ENCODE measurements around the gene CLCN4. TPM values are rescaled to one million over a fixed set of nuclear protein-coding genes. Genes with fewer than 3 reads are reported as not detected.

The CLCN4 gene
- total and polyA plus RNA-seq, 10 of the 15 experiments (the other 5 are each of a cell fraction or from before 2014, with no cell fraction given), result 0.90 to 6.9 (median 2.9) TPM

GRCh38 chrX:10259716-10260115 lies 102.9 kb downstream of the CLCN4 start:
- TF ChIP-seq ZNF622 (IDR thresholded peaks at IDR 0.05) (no peak), SKIL (IDR thresholded peaks at IDR 0.05; ENCODE audit: low read depth, poor library complexity, severe bottlenecking) (no peak), RUNX3 (IDR thresholded peaks at IDR 0.05; ENCODE audit: low read length) (no peak), TAF1 (IDR thresholded peaks at IDR 0.05; ENCODE audit: borderline replicate concordance, low read depth, low read length) (no peak), SUPT20H (IDR thresholded peaks at IDR 0.05; ENCODE audit: borderline replicate concordance, control insufficient read depth, low read depth, low read length) (no peak), MTA3 (IDR thresholded peaks at IDR 0.05; ENCODE audit: borderline replicate concordance, low read length) (no peak), POLR2AphosphoS5 (IDR thresholded peaks at IDR 0.05; ENCODE audit: low read length) (no peak), PBX3 (IDR thresholded peaks at IDR 0.05; ENCODE audit: insufficient replicate concordance, low read depth, low read length) (no peak), MEF2B (IDR thresholded peaks at IDR 0.05; ENCODE audit: partially characterized antibody, poor library complexity, severe bottlenecking) (no peak), BACH1 (IDR thresholded peaks at IDR 0.05; ENCODE audit: borderline replicate concordance) (no peak), ZSCAN29 (IDR thresholded peaks at IDR 0.05) (no peak), BMI1 (IDR thresholded peaks at IDR 0.05; ENCODE audit: borderline replicate concordance) (no peak)
- ChIA-PET CTCF (interaction anchor here (0.7 kb wide), 1 partner anchor 690 kb away, joined by 3 read pairs; no protein-coding TSS in a partner anchor), SMC1A (ENCODE audit: uncharacterized antibody, unreplicated experiment) (interaction anchor here (1.2 kb wide), 1 partner anchor 70 kb away, joined by 3 read pairs; no protein-coding TSS in a partner anchor), POLR2A (no interaction called here), RAD21 (ENCODE audit: unreplicated experiment) (no interaction called here)
- no peak for DNase-seq (ENCODE audit: low read depth, low spot score)
- no peak for FAIRE-seq
- no peaks in the 10 kb centered on the region for H3K27me3 ChIP-seq (replicated peaks in 1 of 2; ENCODE audit: control insufficient read depth in 2 of 2, insufficient read depth in 2 of 2, low read length in 1 of 2)
- H3K4me3 ChIP-seq, result no peak overlapping the region
- H2AFZ ChIP-seq (ENCODE audit: control insufficient read depth, low read depth, low read length), result no peak overlapping the region
- 0% methylated on average over 1 of the region's 1 CpG for WGBS (ENCODE audit: insufficient coverage, insufficient replicate concordance, low lambda C conversion rate, missing lambda C conversion rate)
- no TSS peak for BruUV-seq (replicated peaks)
- H3K79me2 ChIP-seq (ENCODE audit: control insufficient read depth, insufficient read depth, low read length), result no peaks in the 10 kb centered on the region
- intact Hi-C loops (cut with micrococcal nuclease; ENCODE audit: unreplicated experiment), result no loop called here
- H3K36me3 ChIP-seq (ENCODE audit: control insufficient read depth in 2 of 2, insufficient read depth in 2 of 2, low read length in 1 of 2), result no peaks in the 10 kb centered on the region
- no peak for ATAC-seq
- no peak overlapping the region for H3K9ac ChIP-seq (ENCODE audit: control insufficient read depth, insufficient read depth, low read length)
- H4K20me1 ChIP-seq (ENCODE audit: control insufficient read depth, insufficient read depth), result no peaks in the 10 kb centered on the region
- in situ Hi-C loops (cut with MboI), result no loop called here
- no peak overlapping the region for H3K4me2 ChIP-seq (ENCODE audit: control insufficient read depth, insufficient read depth)
- no peaks in the 10 kb centered on the region for H3K9me3 ChIP-seq (replicated peaks; ENCODE audit: control insufficient read depth, insufficient read depth, low read length)
- no peak overlapping the region for H3K27ac ChIP-seq (ENCODE audit: control insufficient read depth, insufficient read depth)
- H3K4me1 ChIP-seq (ENCODE audit: control insufficient read depth, insufficient read depth, low read length), result no peaks in the 10 kb centered on the region

Measured in GM12878 (cell line).